Adrenal gland (tissue), 5 donors: Measurements from ENCODE around the gene DLG2.

Experiments
- CTCF ChIP-seq, 6 experiments: fragments of 450-650 bp in 4 of 6; fragments of 200-600 bp in 2 of 6; sonication (generic) in 1 of 6; IDR thresholded peaks; 1 replicate in 5 of 6; 2 replicates in 1 of 6; pipeline versions ENCODE4 v1.5.1 to v1.8.0; 2016 to 2021; ENCODE audit warnings: antibody characterized with exemption in 6 of 6, mild to moderate bottlenecking in 2 of 6, moderate library complexity in 1 of 6
- POLR2A ChIP-seq, 2 donors: fragments of 450-650 bp; IDR thresholded peaks; one replicate each; pipeline ENCODE4 v1.6.1; 2017; ENCODE audit warnings: antibody characterized with exemption in 2 of 2, mild to moderate bottlenecking in 2 of 2, moderate library complexity in 1 of 2
- donor health status: DM: no; HTN: no; CAD: no.

GRCh38 chr11:83840326-83840725, 1786.8 kb downstream of the DLG2 start:
- TF ChIP-seq CTCF (IDR thresholded peaks at IDR 0.05) = no peak
- no peak for TF ChIP-seq POLR2A (IDR thresholded peaks at IDR 0.05)
